Activated CD8-positive, alpha-beta memory T cell treated with anti-CD3 and anti-CD28 coated beads for 36 hours (primary cell): ENCODE measurements around the gene ADAMTS2. TPM values are rescaled to one million over a fixed set of nuclear protein-coding genes. Genes with fewer than 3 reads are reported as not detected.

Experiments used
- CTCF ChIA-PET: fragments of 350-600 bp; sonication (Branson Sonifier 250); formaldehyde crosslinking; loops from one replicate; lab custom pipeline; 2021; ENCODE audit warnings: antibody characterized with exemption; lab: Charles Lee
- POLR2A ChIA-PET: fragments of 350-600 bp; sonication (Branson Sonifier 250); formaldehyde crosslinking; loops from one replicate; lab custom pipeline; 2021; ENCODE audit warnings: antibody characterized with exemption; lab: Charles Lee
- total RNA-seq, 2 experiments: library from RNA; stranded (reverse); gene quantifications; one replicate each; pipeline ENCODE4 v1.2.3, GENCODE V29; 2021

Gene ADAMTS2
- total RNA-seq, 2 experiments from 2014 or later, result not detected

- ChIA-PET CTCF (interaction anchor here (1.2 kb wide), 1 partner anchor 106 kb away, joined by 3 read pairs; no protein-coding TSS in a partner anchor), POLR2A (no interaction called here)
Measured at GRCh38 chr5:179273441-179274145, 71.7 kb downstream of the ADAMTS2 start.

DNA sequence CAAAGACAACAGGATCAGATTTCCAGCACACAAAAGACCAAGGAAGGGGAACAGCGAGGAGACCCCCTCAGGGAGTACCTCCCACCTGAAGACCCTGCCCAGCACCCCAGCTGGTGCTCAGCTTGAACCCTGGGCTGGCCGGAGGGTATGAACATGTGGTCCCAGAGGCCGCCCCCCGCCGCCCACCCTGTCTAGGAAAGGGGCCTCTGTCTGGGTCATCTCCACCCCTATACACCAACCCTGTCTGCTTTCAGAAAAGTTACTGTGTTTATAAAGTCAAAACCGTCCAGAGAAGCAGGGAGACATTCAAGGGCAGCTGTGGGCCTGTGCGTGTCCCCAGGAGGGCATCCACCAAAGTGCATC is 72.2 kb downstream of the ADAMTS2 start:
- ChIA-PET CTCF (no interaction called here), POLR2A (no interaction called here)

GRCh38 chr5:179272326-179273072 is 72.8 kb downstream of the ADAMTS2 start:
- CTCF ChIA-PET, result no interaction called here
- POLR2A ChIA-PET, result no interaction called here

DNA sequence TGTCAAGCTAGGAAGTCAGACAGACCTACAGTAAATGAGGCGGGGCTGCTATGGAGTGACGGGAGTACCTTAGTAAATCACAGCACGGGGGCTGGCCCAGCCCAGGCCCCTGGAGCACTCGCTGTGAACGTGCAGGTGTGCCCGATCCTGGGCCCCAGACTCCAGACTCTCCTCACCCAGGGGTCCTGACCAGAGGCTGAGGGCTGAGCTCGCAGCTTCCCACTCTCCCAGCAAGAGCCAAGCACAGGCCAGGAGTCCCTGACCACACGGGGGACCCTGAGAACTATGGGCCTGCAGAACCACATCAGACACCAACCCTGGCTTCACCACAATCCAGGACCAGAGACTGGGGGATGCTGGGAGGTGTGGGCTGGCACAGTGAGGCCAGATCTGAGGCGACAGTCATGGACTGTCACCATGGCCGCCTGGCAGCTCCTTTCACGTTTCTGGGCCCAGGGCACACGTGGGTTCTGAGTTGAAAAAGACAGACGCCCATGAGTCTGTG is 73.4 kb downstream of the ADAMTS2 start:
- ChIA-PET CTCF (no interaction called here), POLR2A (no interaction called here)

DNA sequence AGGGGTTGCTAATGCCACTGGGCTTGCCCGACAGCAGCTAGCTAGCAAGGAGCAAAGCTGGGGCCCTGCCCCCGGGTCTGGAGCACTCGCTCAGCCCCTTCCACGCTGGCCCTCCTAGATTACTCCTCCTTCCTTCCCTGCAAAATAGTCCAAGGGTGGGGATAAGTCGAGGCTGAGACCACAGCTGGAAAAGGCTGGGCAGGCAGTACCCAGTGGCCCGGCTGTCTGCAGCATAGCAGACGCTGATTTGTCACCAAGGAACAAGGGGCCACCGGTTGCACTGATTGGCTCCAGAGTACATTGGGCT is 73.9 kb downstream of the ADAMTS2 start:
- POLR2A ChIA-PET, result no interaction called here
- CTCF ChIA-PET, result no interaction called here

- ChIA-PET CTCF (interaction anchor here (0.6 kb wide), 1 partner anchor 274 kb away, joined by 4 read pairs; no protein-coding TSS in a partner anchor), POLR2A (no interaction called here)
Measured at GRCh38 chr5:179270581-179271427, 74.5 kb downstream of the ADAMTS2 start.

DNA sequence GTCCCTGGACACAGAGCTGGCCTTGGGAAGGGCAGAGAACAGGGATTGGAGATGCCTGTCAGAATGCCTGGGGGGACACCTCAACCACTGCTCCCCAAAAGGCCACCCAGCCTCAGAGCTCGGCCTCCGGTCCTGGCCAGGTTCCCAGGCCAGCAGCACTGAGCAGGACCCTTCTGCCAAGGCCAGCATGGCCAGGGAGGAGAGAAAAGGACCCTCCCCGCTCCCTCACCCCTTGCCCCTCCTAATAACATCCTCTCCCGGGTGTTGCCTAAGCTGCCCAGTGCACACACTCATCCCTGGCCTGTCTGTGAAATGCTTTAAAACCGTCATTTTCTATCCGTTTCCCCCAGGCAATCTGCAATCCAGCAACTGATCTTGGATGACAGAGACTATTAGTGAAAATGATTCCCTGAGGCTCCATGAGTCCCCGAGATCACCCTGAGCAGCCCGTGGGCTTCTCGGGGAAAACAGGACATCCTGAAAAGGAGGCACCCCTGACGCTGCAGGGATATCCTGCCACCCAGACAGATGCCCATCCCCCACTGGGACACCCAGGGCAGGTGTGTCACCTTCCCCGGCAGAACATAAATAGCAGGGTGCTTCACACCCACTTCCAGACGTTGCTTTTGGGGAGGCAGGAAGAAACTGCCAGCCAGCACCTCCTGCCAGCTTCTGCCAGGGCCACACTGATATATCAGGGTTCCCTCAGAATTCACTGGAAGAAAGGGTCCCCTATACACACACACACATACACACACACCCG is 75.3 kb downstream of the ADAMTS2 start:
- CTCF ChIA-PET, result no interaction called here
- POLR2A ChIA-PET, result no interaction called here

DNA sequence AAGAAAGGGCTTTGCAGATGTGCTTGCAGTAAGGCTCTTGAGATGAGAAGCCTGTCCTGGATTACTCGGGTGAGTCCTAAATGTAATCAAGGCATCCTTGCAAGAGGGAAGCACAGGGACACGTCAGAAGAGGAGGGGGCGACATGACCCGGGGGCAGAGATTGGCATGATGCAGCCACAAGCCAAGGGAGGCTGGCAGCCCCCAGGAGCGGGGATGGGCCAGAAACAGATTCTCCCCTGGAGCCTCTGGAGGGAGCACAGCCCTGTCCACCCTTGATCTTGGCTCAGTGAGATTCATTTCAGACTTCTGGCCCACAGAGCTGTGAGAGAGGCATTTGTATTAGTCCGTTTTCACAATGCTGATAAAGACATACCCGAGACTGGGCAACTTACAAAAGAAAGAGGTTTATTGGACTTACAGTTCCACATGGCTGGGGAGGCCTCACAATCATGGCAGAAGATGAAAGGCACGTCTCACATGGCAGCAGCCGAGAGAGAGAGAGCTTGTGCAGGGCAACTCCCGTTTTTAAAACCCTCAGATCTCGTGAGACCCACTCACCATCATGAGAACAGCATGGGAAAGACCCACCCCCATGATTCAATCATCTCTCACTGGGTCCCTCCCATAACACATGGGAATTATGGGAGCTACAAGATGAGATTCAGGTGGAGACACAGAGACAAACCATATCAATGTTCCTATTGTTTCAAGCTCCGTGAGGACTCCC is 76.1 kb downstream of the ADAMTS2 start:
- ChIA-PET POLR2A (no interaction called here), CTCF (no interaction called here)

DNA sequence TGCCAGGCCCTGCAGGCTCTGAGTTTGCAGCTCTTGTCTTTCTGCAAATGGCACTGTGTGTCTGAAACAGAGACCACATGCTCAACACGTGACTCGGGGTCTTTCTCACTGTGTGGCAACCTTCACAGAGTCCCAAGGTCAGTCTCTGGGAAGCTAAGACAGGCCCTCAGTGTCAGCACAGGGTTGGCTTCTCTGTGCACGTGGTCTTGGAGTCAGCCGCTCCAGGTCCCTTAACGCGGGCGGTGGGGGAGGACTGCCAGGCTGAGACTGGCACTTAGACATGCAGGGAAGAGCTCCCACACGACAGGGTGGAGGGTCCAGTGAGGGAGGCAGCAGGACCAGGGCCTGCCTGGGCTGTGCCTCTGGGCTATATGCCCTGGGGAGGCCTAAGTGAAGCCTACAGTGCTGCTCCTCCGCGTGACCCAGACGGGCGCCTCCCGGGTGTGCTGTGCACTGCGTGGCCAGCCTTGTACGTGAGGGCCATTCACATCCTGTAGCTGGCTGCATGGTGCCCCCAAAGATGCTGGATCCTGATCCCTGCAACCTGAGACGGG is 76.8 kb downstream of the ADAMTS2 start:
- POLR2A ChIA-PET, result no interaction called here
- CTCF ChIA-PET, result no interaction called here

DNA sequence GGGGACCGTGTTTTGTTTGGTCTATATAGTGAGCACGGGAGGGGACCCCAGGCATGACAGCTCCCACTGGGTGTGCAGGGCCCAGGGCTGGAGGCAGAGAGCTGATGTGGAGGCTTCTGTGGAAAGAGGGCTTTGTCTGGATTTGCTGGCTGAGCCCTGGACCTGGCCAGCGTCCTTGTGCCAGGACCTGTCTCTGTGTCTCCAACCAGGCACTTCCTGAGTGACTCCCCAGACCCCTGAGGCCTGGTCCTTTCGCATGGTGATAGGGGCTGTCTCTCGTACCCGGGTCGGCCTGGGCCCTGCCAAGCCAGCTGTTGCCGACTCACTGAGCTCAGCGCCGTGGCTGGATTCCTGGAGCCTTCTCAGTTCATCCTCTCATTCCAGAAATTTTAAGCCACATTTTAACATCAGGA is 77.6 kb downstream of the ADAMTS2 start:
- ChIA-PET CTCF (no interaction called here), POLR2A (no interaction called here)

- CTCF ChIA-PET, result no interaction called here
- POLR2A ChIA-PET, result no interaction called here
Measured at GRCh38 chr5:179267071-179267670, 78.1 kb downstream of the ADAMTS2 start.

GRCh38 chr5:179266291-179267070 is 78.8 kb downstream of the ADAMTS2 start:
- ChIA-PET CTCF (no interaction called here), POLR2A (no interaction called here)

DNA sequence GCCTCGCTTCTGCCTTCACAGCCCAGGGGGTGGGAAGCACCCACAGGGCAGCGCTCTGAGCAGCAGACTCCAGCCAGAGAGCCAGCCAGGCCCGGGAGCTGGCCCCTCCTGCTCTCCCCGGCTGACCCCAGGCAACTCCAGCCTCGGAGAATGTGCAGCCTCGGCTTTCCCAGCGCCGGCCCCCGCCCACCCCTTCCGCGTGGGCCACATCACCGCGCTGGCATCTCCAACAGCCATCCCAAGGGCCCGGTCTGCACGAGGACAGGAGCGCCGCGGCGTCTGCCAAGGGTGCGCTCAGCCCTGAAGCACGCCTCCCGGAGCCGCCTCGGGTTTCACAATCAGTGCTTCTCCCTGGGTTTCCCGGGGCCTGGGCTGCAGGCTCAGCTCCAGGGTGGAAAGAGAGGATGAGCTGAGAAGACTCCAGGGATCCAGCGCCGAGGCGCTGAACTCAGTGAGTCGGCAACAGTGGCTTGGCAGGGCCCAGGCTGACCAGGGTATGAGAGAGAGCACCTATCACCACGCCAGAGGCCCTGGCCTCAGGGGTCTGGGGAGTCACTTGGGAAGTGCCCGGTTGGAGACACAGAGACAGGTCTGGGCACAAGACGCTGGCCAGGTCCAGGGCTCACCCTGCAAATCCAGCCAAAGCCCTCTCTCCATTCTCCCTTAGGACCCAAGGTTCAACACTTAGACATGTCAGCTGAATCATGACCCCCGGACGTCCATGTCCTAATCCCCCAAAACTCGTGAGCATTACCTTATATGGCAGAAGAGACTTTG is 79.6 kb downstream of the ADAMTS2 start:
- POLR2A ChIA-PET, result no interaction called here

DNA sequence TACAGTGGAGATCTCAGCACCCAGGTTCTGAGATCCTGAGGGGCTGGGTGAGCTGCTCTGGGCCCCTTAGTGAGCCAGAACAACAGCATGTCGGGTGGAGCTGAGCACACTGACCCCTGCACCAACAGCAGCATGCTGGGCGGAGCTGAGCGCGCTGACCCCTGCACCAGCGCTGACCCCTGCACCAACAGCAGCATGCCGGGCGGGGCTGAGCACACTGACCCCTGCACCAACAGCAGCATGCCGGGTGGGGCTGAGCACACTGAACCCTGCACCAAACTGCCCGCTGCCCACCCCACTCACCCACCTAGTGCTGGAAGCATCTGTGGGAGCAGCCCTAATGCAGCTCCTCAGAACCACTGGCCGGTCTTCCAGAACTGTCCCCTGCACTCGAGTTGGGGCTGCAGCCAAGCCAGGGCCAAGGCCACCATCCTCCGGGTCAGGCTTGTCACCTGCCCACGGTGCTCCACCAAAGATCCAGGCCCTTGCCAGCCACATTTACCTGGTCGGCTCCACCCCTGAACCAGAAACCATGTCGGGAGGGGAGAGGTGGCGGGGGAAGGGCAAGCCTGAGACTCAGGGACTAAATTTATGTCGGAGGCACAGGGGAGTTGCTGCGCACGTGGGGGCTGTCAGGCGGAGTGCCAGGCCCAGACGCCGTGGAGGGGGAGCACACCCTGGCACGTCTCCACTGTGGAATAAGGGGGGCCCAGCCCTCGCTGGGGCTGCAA is 80.3 kb downstream of the ADAMTS2 start:
- ChIA-PET CTCF (no interaction called here), POLR2A (no interaction called here)

More for the DNA sequence above, 79.6 kb downstream of the ADAMTS2 start:
- CTCF ChIA-PET, result no interaction called here

GRCh38 chr5:179264053-179264782 is 81.0 kb downstream of the ADAMTS2 start:
- ChIA-PET POLR2A (no interaction called here), CTCF (no interaction called here)
